Measurements from ENCODE around the gene LPCAT3. TPM values are rescaled to one million over a fixed set of nuclear protein-coding genes. Genes with fewer than 3 reads are reported as not detected.

Gene LPCAT3
- polyA plus RNA-seq, 1 donor (not counting 4 experiments of a cell fraction or from before 2014, with no cell fraction given), result 69.1 TPM

GRCh38 chr12:7046383-7047105 lies 28.3 kb upstream of the LPCAT3 start:
- H3K9me1 ChIP-seq (ENCODE audit: control insufficient read depth, extremely low read depth, insufficient read depth, low read length), result no peaks in the 10 kb centered on the region
- H3K4me3 ChIP-seq (ENCODE audit: control insufficient read depth in 2 of 3, extremely low read depth in 1 of 3, insufficient read depth in 2 of 3, low read depth in 1 of 3, low read length in 3 of 3), result no peak overlapping the region
- no peaks in the 10 kb centered on the region for H3K27me3 ChIP-seq (ENCODE audit: control insufficient read depth, extremely low read depth, insufficient read depth, low read length)
- no peaks in the 10 kb centered on the region for H3K36me3 ChIP-seq (ENCODE audit: control insufficient read depth in 2 of 2, extremely low read depth in 1 of 2, insufficient read depth in 2 of 2, low read length in 2 of 2)
- no peak overlapping the region for H3K27ac ChIP-seq (ENCODE audit: control insufficient read depth, insufficient read depth, low read length)
- H3K4me1 ChIP-seq (ENCODE audit: control insufficient read depth, extremely low read depth, insufficient read depth, low read length), result no peaks in the 10 kb centered on the region
- H3K9me3 ChIP-seq (ENCODE audit: control insufficient read depth, low read depth, low read length), result no peaks in the 10 kb centered on the region
- no peak overlapping the region for H3K9ac ChIP-seq (ENCODE audit: control insufficient read depth, extremely low read depth, insufficient read depth, low read length)
- no peak overlapping the region for H3K4me2 ChIP-seq (ENCODE audit: control insufficient read depth, extremely low read depth, insufficient read depth, low read depth, low read length)
- H4K20me1 ChIP-seq (ENCODE audit: control insufficient read depth, extremely low read depth, insufficient read depth, low read length), result no peaks in the 10 kb centered on the region
- FAIRE-seq (no peak), DNase-seq (ENCODE audit: low read depth, low spot score) (no peak)
- H2AFZ ChIP-seq (ENCODE audit: control insufficient read depth, low read length), result no peak overlapping the region
- TF ChIP-seq CTCF (optimal IDR thresholded peaks at IDR 0.05 in 1 of 3, IDR thresholded peaks at IDR 0.05 in 1 of 3, conservative IDR thresholded peaks at IDR 0.05 in 1 of 3; ENCODE audit: extremely low read depth in 1 of 3, insufficient read depth in 2 of 3, low read length in 3 of 3), result no peak
- TF ChIP-seq EZH2 (IDR thresholded peaks at IDR 0.05; ENCODE audit: low read length), result no peak
- no peaks in the 10 kb centered on the region for H3K79me2 ChIP-seq (ENCODE audit: control insufficient read depth, insufficient read depth, low read length)
- dilution Hi-C loops (cut with MboI; ENCODE audit: extremely low pct_ligation_motif_present, low sequenced_read_pairs), result no loop called here

- Histone ChIP-seq H3K36me3 (ENCODE audit: control insufficient read depth in 2 of 2, extremely low read depth in 1 of 2, insufficient read depth in 2 of 2, low read length in 2 of 2) (no peaks in the 10 kb centered on the region), H3K9me1 (ENCODE audit: control insufficient read depth, extremely low read depth, insufficient read depth, low read length) (no peaks in the 10 kb centered on the region), H3K9me3 (ENCODE audit: control insufficient read depth, low read depth, low read length) (no peaks in the 10 kb centered on the region), H3K4me2 (ENCODE audit: control insufficient read depth, extremely low read depth, insufficient read depth, low read depth, low read length) (no peak overlapping the region), H3K27me3 (ENCODE audit: control insufficient read depth, extremely low read depth, insufficient read depth, low read length) (no peaks in the 10 kb centered on the region), H4K20me1 (ENCODE audit: control insufficient read depth, extremely low read depth, insufficient read depth, low read length) (no peaks in the 10 kb centered on the region), H3K79me2 (ENCODE audit: control insufficient read depth, insufficient read depth, low read length) (no peaks in the 10 kb centered on the region), H3K4me3 (ENCODE audit: control insufficient read depth in 2 of 3, extremely low read depth in 1 of 3, insufficient read depth in 2 of 3, low read depth in 1 of 3, low read length in 3 of 3) (no peak overlapping the region), H3K4me1 (ENCODE audit: control insufficient read depth, extremely low read depth, insufficient read depth, low read length) (no peaks in the 10 kb centered on the region), H2AFZ (ENCODE audit: control insufficient read depth, low read length) (no peak overlapping the region), H3K9ac (ENCODE audit: control insufficient read depth, extremely low read depth, insufficient read depth, low read length) (no peak overlapping the region), H3K27ac (ENCODE audit: control insufficient read depth, insufficient read depth, low read length) (no peak overlapping the region)
- TF ChIP-seq EZH2 (IDR thresholded peaks at IDR 0.05; ENCODE audit: low read length), result no peak
- no peak for TF ChIP-seq CTCF (optimal IDR thresholded peaks at IDR 0.05 in 1 of 3, IDR thresholded peaks at IDR 0.05 in 1 of 3, conservative IDR thresholded peaks at IDR 0.05 in 1 of 3; ENCODE audit: extremely low read depth in 1 of 3, insufficient read depth in 2 of 3, low read length in 3 of 3)
- no peak for DNase-seq (ENCODE audit: low read depth, low spot score)
- dilution Hi-C loops (cut with MboI; ENCODE audit: extremely low pct_ligation_motif_present, low sequenced_read_pairs), result no loop called here
- no peak for FAIRE-seq
Measured at GRCh38 chr12:7045913-7046312, 27.6 kb upstream of the LPCAT3 start.
